ENCODE data around the gene PARD6B. TPM values are rescaled to one million over a fixed set of nuclear protein-coding genes. Genes with fewer than 3 reads are reported as not detected.
"Not testable (repeated sequence)": the region's sequence is repeated elsewhere in the genome, so short reads cannot be mapped to it uniquely, and the experiment has no call there.

PARD6B gene
- total and polyA plus RNA-seq, 2 donors (not counting 3 experiments of a cell fraction or from before 2014, with no cell fraction given): 0.03 TPM; not detected in 1

DNA sequence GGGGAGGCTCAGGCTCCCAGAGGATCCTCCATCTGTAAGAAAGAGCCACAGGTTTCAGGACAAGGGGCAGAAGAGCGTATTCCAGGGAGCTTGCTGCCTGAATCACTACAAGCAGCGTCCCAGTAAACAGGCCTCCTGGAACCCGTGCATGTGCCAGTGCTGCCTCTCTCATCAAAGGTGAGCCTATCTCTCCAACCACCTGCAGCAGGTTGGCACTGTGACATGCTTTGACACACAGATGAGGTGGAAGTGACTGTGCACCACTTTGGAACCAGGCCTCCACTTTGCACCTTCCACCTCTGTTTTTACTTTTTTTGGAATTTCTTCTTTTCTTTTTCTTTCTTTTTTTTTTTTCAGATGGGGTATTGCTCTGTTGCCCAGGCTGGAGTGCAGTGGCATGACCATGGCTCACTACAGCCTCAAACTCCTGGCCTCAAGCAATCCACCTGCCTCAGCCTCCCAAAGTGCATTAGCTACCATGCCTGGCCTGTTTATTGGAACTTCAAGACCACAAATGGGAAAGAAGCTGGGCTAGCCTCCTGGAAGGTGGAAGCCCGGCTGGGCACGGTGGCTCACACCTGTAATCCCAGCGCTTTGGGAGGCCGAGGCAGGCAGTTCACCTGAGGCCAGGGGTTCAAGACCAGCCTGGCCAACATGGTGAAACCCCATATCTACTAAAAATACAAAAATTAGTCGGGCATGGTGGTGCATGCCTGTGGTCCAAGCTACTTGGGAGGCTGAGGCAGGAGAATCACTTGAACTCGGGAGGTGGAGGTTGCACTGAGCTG lies 27.5 kb upstream of the PARD6B start:
- DNase-seq (ENCODE audit: low read depth, low spot score); H3K79me2 ChIP-seq (ENCODE audit: control insufficient read depth, insufficient read depth, low read length); H3K9ac ChIP-seq (replicated peaks; ENCODE audit: extremely low read depth, insufficient read depth, low read length); BruUV-seq (replicated peaks); H2AFZ ChIP-seq (ENCODE audit: low read depth, low read length); intact Hi-C loops (cut with micrococcal nuclease); H4K20me1 ChIP-seq (replicated peaks; ENCODE audit: control insufficient read depth, extremely low read depth, insufficient read depth, low read length); dilution Hi-C loops (cut with MboI; ENCODE audit: extremely low pct_ligation_motif_present, low sequenced_read_pairs); H3K9me3 ChIP-seq (replicated peaks; ENCODE audit: control insufficient read depth, insufficient read depth, low read length); H3K36me3 ChIP-seq (ENCODE audit: control insufficient read depth in 2 of 2, extremely low read depth in 1 of 2, insufficient read depth in 2 of 2, low read length in 2 of 2); H3K4me2 ChIP-seq (ENCODE audit: insufficient read depth, low read length); H3K4me1 ChIP-seq (ENCODE audit: control insufficient read depth, extremely low read depth, insufficient read depth, low read length); H3K27me3 ChIP-seq (ENCODE audit: control insufficient read depth in 2 of 2, insufficient read depth in 2 of 2, low read length in 2 of 2); H3K27ac ChIP-seq (ENCODE audit: insufficient read depth, low read depth, low read length); H3K4me3 ChIP-seq (replicated peaks in 1 of 3; ENCODE audit: insufficient read depth in 1 of 3, low read depth in 1 of 3, low read length in 3 of 3); H3K9me1 ChIP-seq (replicated peaks; ENCODE audit: control insufficient read depth, extremely low read depth, insufficient read depth, low read length); FAIRE-seq: not testable (repeated sequence)
- ChIA-PET CTCF (interaction anchor here (1.3 kb wide), 1 partner anchor 45 kb away, joined by 4 read pairs; no protein-coding TSS in a partner anchor), POLR2A (interaction anchor here (0.6 kb wide), 1 partner anchor 18 kb away, joined by 3 read pairs; no protein-coding TSS in a partner anchor)

DNA sequence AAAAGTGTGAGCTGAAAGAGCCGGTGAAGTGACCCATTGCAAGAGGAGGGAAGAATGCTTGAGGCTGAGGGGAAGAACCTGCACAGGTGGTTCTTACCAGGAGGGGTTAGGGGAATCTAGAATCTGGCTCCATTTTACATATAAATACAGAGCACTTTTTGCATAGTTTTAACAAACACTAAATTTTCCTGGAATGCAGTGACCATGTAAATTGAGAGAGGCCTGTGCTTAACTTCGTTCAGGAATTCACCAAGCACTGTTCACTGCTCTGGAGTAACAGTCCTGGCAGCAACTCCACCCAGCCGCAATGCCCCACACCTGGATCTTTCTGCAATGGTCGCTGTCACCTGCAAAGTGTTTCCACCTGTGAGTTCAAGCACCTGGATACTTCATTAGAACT lies 26.9 kb upstream of the PARD6B start:
- TF ChIP-seq, protein P1, sequence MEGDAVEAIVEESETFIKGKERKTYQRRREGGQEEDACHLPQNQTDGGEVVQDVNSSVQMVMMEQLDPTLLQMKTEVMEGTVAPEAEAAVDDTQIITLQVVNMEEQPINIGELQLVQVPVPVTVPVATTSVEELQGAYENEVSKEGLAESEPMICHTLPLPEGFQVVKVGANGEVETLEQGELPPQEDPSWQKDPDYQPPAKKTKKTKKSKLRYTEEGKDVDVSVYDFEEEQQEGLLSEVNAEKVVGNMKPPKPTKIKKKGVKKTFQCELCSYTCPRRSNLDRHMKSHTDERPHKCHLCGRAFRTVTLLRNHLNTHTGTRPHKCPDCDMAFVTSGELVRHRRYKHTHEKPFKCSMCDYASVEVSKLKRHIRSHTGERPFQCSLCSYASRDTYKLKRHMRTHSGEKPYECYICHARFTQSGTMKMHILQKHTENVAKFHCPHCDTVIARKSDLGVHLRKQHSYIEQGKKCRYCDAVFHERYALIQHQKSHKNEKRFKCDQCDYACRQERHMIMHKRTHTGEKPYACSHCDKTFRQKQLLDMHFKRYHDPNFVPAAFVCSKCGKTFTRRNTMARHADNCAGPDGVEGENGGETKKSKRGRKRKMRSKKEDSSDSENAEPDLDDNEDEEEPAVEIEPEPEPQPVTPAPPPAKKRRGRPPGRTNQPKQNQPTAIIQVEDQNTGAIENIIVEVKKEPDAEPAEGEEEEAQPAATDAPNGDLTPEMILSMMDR (IDR thresholded peaks at IDR 0.05; ENCODE audit: extremely low read depth in 1 of 2, insufficient read depth in 1 of 2, low read depth in 1 of 2, low read length in 2 of 2): no peak
- TF ChIP-seq JUN (IDR thresholded peaks at IDR 0.05; ENCODE audit: borderline replicate concordance, insufficient read depth, insufficient read length, low read depth) (no peak), POLR2A (IDR thresholded peaks at IDR 0.05; ENCODE audit: low read depth, low read length) (no peak), GATA2 (IDR thresholded peaks at IDR 0.05; ENCODE audit: insufficient read depth, insufficient read length, low read depth, low read length) (no peak), EZH2 (IDR thresholded peaks at IDR 0.05; ENCODE audit: borderline replicate concordance, low read depth, low read length, severe bottlenecking) (no peak), MYC (IDR thresholded peaks at IDR 0.05; ENCODE audit: low read depth, low read length) (no peak), POLR2AphosphoS5 (IDR thresholded peaks at IDR 0.05; ENCODE audit: insufficient read depth, low read depth, low read length) (no peak), FOS (IDR thresholded peaks at IDR 0.05; ENCODE audit: borderline replicate concordance, insufficient read depth, low read length) (no peak)
- TF ChIP-seq, protein P2, sequence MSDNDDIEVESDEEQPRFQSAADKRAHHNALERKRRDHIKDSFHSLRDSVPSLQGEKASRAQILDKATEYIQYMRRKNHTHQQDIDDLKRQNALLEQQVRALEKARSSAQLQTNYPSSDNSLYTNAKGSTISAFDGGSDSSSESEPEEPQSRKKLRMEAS (IDR thresholded peaks at IDR 0.05; ENCODE audit: insufficient read depth, insufficient read length): no peak
- DNase-seq (ENCODE audit: low read depth, low spot score) (no peak), FAIRE-seq (no peak)
- BruUV-seq (replicated peaks): no TSS peak
- no peak overlapping the region for H3K27ac ChIP-seq (ENCODE audit: insufficient read depth, low read depth, low read length)
- H3K9ac ChIP-seq (replicated peaks; ENCODE audit: extremely low read depth, insufficient read depth, low read length): no peak overlapping the region
- intact Hi-C loops (cut with micrococcal nuclease) (no loop called here), dilution Hi-C loops (cut with MboI; ENCODE audit: extremely low pct_ligation_motif_present, low sequenced_read_pairs) (no loop called here)
- H3K4me3 ChIP-seq (replicated peaks in 1 of 3; ENCODE audit: insufficient read depth in 1 of 3, low read depth in 1 of 3, low read length in 3 of 3): no peak overlapping the region
- H3K79me2 ChIP-seq (ENCODE audit: control insufficient read depth, insufficient read depth, low read length): no peaks in the 10 kb centered on the region
- no peaks in the 10 kb centered on the region for H3K9me3 ChIP-seq (replicated peaks; ENCODE audit: control insufficient read depth, insufficient read depth, low read length)
- no peaks in the 10 kb centered on the region for H4K20me1 ChIP-seq (replicated peaks; ENCODE audit: control insufficient read depth, extremely low read depth, insufficient read depth, low read length)
- no peaks in the 10 kb centered on the region for H3K4me1 ChIP-seq (ENCODE audit: control insufficient read depth, extremely low read depth, insufficient read depth, low read length)
- H3K4me2 ChIP-seq (ENCODE audit: insufficient read depth, low read length): no peak overlapping the region
- POLR2A ChIA-PET: no interaction called here
- H3K36me3 ChIP-seq (ENCODE audit: control insufficient read depth in 2 of 2, extremely low read depth in 1 of 2, insufficient read depth in 2 of 2, low read length in 2 of 2): no peaks in the 10 kb centered on the region
- CTCF ChIA-PET: interaction anchor here (1.3 kb wide), 1 partner anchor 45 kb away, joined by 4 read pairs; no protein-coding TSS in a partner anchor
- H3K9me1 ChIP-seq (replicated peaks; ENCODE audit: control insufficient read depth, extremely low read depth, insufficient read depth, low read length): no peaks in the 10 kb centered on the region
- H2AFZ ChIP-seq (ENCODE audit: low read depth, low read length): no peak overlapping the region
- H3K27me3 ChIP-seq (ENCODE audit: control insufficient read depth in 2 of 2, insufficient read depth in 2 of 2, low read length in 2 of 2): peaks cover 5 to 8% of the 10 kb centered on the region in 2 experiments

Measured in endothelial cell of umbilical vein (primary cell).